Endometrial microvascular endothelial cells (primary cell): ENCODE measurements around the gene MAEL. TPM values are rescaled to one million over a fixed set of nuclear protein-coding genes. Genes with fewer than 3 reads are reported as not detected.

Source experiments
- in situ Hi-C: cut with HindIII; loops from 2 replicates; pipeline ENCODE4 v1.10.0; 2017; ENCODE audit warnings: low sequenced_read_pairs, low pct_unique_long_range_greater_than_20kb; ENCODE audit errors: inconsistent ontology term
- total RNA-seq: library from RNA; depleted of rRNA; stranded (reverse); fragments of >200 nt; gene quantifications from one replicate; pipeline ENCODE4 v1.2.3, GENCODE V29; 2015; ENCODE audit errors: inconsistent ontology term

Gene MAEL
- total RNA-seq, 1 donor from 2014 or later, result not detected

DNA sequence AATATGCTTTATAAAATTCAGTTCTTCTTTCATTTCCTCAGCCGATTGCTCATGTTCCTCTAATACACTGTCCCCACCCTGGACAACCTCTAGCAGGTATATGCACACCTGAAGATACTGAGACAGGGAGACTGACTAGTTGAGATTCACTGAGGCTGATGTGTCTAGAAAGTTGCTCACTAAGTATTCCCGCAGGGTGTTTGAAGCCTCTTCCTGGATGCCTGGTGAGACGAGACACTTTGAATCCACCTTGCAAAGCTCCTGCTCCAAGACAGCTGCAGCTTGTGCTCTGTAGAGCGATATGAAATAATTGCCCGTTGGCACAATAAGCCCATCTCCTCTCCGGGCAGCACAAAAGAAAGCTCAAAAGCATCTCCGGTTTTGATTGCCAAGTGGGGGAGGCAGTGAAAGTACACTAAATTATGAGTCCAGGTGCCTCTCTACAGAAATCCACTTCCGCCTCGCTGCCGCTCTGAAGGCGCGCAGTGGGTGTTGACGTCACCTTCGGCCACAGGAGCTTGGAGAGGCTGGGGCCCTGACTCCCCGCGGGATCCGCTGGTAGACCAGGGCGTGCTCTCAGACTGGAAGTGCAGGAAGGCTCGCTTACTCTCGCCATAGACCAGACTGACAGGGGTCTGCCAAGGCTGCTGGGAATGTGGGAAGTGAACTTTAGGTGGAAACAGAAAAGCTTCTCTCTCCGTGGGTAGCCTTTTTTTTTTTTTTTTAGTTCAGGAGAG, 54.8 kb downstream of the MAEL start:
- in situ Hi-C loops, result no loop called here

DNA sequence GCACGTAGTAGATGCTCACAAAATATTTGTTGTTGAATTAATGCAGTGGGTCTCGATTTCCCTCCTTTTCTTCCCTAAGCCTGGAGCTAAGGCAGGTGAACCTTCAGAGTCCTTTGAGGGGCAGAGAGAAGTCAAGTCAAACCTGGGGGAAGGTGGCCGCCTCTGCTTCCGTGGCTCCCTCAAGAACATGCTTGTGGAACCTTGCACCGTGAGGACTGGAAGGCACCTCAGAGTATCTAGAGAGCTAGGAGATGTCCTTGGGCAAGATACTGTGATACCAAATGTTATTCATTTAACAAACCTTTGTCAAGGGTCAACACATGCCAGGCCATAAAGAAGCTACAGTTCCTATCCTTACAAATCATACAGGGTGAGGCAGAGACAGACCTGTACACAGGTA, 62.8 kb downstream of the MAEL start:
- in situ Hi-C loops, result no loop called here

DNA sequence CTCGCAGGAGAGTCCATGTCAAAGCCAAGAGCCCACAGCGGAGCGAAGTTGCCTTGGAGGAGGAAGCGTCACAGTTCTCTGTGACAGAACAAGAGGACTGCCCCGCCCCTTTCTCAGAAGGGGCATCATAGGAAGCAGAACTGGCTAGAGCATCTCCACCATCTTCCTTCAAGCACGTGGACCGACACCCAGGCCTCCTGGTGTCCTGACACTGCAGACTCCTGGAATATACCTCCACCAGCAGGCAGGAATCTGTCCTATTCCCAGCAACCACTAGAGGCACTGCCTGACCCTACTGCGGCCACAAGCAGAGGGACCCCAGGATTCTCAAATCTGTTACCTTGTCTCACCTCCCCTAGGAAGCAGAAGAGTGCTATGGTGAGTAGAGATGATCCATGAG, 63.3 kb downstream of the MAEL start:
- in situ Hi-C loops, result no loop called here

DNA sequence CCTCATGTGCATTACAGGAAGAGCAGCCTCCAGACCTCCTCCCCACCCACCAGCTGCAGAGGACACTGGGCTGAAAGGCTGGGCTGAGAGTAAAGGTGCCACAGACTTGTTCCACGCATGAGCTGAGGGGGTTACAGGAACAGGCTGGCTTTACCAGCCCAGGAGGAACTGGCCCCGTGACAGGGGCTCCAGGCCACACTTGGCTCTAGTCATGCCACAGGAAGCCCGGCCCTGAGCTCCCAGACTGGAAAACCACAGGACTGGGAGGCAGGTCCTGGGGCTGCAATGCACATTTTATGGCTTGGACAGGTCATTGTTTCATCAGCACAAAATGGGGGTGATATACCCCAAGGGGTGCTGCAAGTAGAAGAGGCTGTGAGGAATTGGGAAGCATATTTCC, 65.5 kb downstream of the MAEL start:
- in situ Hi-C loops, result no loop called here

DNA sequence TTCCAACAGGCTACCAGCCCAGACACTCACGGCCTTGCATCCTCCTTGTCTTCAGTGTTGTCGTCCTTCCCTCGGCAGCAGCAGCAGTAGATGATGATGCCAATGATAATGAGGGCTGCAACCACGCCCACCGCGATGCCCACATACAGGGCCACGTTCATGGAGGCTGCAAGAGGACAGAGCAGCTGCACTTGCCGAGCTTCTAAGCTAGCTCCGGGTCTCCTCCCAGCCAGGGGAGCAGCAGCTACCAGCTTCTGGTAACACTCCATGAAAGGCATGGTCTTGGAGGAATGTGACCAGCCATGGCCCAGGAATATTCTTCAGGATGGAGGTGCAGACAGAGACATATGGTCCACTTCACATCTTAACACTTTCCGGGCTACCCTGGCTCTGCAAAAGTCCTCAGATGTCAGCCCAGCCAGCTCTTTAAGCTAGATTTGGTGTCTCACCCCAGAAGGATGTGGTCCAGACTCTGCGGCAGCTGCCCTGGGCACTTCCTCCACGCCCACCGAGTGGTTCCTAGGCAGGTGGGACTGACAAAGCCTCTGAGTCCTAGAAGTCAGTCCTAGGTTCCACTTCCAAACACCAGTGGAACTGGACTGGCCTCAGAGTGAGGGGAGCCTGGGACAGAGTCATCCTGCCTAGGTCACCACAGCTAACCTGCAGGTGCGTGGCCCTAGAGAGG, 66.0 kb downstream of the MAEL start:
- in situ Hi-C loops, result no loop called here

DNA sequence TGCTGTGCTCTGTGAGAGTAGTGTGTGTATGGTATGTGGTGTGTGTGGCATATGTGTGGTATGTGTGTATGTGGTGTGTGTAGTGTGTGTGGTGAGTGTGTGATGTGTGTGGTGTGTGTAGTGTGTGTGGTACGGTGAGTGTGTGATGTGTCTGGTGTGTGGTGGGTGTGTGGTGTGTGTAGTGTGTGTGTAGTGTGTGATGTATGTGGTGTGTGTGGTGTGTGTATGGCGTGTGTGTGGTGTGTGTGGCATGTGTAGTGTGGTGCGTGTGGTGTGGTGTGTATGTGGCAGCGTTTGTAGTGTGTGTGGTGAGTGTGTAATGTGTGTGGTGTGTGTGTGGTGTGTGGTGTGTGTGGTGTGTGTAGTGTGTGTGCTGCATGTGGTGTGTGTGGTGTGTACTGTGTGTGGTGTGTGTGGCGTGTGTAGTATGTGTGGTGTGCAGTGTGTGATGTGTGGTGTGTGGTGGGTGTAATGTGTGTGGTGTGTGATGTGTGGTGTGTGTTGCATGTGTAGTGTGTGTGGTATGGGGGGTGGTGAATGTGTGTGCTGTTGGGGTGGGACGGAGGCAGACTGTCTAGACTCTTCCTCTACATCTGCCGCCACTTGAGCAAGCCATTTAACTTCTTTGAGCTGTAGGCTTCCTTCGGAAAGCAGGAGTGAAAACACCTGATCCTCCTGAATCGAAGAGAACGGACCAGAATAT, 67.6 kb downstream of the MAEL start:
- in situ Hi-C loops, result no loop called here

DNA sequence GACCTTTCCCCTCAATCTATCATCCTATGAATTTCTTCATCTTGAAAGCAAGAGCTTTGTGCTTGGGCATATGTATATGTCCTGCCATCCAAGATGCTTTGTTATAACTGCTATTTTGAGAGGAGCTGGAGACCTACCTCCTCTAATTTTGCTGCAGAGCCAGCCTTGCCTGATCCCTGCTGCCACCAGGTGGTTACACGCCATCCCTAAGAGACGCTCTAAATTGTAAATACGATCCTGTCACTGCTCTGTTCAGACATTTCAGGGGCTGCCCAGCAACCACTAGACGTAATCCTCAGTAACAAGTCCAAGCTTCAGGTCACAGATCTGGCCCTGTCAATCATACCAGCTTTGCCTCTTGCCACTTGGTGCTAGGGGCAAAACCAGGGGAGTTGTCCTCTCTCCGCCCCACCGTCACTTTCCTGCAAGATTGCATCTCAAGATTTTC, 68.2 kb downstream of the MAEL start:
- in situ Hi-C loops, result no loop called here

DNA sequence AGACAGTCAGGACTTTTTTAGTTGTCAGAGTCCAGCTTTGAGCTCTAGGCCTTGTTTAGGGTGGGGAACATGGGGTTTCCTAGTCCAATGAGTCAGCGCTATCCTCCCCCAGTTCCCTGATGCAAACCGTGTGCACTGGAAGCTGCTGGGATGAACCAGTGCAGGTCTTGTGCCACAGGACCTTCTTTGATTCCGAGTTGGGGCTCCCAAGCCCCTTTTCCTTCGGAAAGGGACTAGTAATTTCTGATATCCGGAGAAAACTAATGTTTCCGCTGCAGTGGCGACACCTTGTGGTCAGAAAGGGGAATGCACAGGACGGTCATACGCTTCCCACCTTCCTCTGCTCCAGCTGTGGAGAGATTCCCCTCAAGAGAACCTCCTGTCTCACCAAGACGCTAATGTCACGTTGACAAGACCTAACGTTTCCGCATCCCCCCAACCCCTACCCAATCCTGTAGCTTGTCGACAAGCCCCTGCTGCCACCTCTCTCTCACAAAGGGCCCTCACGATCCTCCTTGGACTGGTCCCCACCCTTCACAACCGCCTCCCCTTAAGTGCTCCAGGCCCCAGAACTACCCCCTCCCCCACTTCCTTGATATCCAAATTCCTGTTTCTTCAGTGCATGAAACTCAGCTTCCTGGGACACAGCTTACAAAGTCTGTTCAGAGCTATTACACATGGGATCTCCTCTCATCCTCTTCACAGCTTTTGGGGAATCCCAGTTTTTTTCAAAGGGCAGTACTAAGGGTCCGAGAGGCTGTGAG, 70.1 kb downstream of the MAEL start:
- in situ Hi-C loops, result no loop called here

DNA sequence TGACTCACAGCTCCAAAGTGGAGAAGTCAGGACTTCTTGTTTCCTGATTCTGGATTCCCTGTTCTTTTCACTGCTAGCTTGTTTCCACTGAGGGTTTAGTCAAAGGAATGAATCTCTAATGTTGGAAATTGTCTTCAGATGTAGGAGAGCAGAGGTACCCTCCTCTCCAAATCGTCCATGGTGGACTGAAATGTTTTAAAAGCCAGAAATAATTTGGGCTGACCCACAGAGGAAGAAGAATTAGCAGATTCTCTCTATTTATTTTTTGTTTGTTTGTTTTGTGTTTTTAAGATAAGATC, 70.7 kb downstream of the MAEL start:
- in situ Hi-C loops, result no loop called here

DNA sequence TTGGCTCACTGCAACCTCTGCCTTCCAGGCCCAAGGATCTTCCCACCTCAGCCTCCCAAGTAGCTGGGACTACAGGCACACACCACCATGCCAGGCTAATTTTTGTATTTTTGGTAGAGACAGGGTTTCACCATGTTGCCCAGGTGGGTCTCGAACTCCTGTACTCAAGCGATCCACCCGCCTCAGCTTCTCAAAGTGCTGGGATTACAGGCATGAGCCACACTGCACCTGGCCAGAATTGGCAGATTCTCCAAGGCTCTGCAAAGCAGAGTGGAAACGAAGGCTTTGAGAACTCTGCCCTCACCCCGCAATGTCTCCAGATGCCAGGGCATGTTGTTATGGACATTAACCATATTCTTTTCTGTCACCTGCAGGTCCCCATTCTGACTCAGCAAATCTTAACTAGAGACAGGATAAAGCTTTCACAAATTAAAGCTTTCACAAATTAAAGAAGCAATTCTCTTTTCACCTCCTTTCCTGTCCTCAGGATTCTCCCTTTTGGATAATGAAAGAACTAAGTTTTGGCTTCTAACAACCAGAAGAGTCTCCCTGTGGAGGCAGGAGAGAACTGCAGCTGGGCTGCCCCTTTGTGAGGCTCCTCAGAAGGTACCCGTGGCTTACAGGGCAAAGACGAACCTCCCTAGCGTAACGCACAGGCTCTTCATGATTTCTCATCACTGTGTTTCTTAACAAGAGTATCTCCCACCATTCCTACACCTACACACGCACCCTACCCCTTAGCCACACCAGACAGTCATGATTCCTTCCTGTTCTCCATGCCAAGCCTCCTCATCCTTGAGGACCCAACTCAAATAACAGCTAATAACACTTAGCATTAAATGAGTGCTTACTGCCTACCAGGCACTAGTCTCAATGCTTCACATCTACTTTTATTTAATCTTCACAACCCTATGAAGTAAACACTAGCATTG, 71.3 kb downstream of the MAEL start:
- in situ Hi-C loops, result no loop called here

DNA sequence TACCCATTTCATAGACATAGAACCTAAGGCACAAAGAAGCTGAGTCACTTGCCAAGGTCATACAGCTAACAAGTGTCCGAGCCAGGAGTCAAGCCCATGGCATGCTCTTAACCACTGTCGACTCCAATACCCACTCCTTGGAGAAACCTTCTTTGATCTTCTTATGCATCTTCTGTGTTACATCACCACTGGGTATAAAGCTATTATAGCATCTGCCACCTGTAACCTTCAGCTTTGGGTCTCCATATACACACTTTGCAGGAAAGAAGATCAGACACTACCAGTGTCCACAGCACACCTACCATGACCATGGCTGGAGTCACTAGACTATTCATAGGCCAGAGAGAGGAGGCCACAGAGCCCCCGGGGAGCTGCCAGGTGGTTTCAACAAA, 72.0 kb downstream of the MAEL start:
- in situ Hi-C loops, result no loop called here

DNA sequence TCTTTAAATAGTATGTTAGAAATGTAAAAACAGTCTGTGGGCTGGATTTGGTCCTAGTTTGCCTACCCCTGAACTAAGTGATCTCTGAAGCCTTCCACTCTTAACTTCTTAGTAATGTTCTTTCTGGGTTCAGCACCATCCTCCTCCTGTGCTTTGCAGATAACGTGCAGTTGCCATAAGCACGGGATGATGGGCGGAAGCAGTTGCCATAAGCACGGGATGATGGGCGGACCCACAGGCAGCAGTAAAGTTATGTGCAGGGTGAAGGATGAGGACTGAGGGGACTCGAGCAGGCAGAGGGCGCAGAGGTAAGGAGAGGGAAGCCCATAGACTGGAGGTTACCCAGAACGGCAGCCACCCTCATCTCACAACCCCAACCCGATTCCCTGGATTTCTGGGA, 75.5 kb downstream of the MAEL start:
- in situ Hi-C loops, result no loop called here

DNA sequence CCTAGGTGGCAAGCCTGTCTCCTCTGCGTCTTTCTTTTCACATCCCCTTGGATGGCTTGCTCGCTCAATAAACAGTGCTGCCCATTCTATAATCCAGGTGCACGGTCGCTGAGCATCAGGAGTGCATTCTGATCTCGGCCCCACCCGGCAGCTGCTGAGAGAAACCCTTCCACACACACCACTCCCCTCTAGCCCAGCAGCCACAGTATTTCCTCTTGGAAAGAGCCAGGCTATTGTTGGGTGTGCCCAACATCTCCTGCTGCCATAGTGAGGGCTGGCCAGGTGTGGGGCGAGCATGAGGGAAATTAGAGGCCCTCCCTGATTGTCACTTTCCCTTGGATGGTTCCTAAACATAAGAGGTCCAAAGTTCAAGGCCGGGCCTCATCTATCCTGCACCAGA, 76.4 kb downstream of the MAEL start:
- in situ Hi-C loops, result no loop called here

DNA sequence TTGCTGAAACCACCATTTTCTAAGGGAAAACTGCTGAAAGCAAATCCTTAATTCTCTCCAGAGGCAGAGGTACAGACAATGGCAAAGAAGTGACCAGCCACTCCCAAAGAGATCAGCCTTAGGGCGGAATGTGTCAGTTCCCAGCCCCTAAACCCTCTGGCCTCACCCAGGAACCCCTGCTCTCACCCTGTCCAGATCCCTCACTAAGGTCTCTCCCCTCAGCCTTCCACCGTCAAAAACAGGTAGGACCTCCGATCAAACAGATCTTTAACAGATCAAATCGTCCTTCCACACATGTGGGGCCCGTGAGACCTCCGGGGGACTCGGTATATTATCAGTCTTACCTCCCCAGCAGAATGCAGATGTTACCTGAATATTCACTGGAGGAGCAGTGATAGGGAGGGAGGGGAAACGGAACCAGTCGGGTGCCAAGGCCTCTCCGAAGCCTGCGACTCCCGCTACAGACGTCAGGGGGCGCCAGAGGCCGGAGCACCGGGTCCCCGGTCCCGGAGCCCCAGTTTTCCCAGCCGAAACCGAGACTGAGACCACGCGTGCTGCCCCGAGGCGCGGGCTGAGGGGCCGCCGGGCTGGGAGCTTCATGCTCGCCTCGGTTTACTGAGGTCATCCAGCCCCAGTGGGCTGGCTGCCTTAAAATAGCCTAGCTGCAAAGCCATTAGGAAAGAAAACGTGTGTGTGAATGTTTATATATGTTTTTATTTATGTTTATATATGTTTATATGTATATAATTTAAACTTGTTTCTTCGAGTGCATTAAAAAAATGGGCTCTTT, 77.4 kb downstream of the MAEL start:
- in situ Hi-C loops, result no loop called here

DNA sequence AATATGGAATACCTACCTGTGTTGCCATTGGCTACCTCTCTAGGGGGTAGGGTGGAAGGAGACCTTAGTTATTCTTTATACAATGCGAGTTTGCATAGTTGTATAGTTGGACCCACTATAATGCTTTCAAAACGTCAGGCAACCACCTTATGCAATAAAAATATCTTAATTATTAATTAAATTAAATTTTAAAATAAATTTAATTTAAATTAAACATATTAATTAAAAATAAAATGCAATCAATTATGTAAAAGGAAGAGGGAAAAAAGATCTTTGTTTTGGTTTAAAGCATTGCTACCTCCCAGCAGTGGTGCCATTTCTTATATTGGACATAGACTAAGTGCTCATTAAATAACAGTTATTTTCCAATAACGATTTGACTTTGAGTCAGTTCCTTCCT, 78.8 kb downstream of the MAEL start:
- in situ Hi-C loops, result no loop called here

DNA sequence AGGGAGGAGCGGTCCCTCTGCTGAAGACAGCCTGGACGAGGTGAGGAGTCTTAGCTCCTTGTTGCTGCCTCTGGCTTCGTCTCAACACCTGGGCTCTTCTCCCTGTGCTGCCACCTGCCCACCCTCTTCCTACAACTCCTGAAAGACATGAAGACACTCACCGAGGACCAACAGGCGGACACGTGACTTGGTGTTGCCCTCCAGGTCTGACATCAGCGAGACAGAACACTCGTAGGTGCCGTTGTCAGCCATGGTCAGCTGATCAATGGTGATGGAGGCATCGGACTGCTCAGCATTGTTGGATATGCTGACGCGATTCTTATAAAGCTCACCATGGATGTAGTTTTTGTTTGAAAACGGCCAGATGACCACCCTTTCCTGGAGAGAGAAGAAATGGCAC, 79.7 kb downstream of the MAEL start:
- in situ Hi-C loops, result no loop called here

DNA sequence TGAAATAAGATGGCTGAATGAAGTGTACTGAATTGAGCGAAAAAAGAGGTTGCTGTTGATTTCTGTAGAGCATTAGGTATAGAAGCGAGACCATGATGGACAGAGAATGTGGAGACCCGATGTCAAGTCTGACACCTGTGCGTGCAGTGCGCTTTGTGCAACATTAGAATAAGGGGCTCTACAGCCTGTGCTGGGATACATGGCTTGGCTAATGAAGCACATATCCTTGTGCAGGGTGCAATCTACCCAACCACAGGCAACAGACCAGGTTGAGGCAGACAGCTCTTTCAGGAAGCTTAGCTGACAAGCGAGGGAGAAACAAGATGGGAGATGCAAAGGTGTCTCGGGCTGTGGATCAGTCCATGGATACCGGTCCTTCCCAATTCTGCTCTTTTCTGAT, 82.2 kb downstream of the MAEL start:
- in situ Hi-C loops, result no loop called here
